Measurements from ENCODE around the gene MOV10L1. TPM values are rescaled to one million over a fixed set of nuclear protein-coding genes. Genes with fewer than 3 reads are reported as not detected.

Gene MOV10L1
- total RNA-seq, 1 experiment from 2014 or later: 0.26 TPM

DNA sequence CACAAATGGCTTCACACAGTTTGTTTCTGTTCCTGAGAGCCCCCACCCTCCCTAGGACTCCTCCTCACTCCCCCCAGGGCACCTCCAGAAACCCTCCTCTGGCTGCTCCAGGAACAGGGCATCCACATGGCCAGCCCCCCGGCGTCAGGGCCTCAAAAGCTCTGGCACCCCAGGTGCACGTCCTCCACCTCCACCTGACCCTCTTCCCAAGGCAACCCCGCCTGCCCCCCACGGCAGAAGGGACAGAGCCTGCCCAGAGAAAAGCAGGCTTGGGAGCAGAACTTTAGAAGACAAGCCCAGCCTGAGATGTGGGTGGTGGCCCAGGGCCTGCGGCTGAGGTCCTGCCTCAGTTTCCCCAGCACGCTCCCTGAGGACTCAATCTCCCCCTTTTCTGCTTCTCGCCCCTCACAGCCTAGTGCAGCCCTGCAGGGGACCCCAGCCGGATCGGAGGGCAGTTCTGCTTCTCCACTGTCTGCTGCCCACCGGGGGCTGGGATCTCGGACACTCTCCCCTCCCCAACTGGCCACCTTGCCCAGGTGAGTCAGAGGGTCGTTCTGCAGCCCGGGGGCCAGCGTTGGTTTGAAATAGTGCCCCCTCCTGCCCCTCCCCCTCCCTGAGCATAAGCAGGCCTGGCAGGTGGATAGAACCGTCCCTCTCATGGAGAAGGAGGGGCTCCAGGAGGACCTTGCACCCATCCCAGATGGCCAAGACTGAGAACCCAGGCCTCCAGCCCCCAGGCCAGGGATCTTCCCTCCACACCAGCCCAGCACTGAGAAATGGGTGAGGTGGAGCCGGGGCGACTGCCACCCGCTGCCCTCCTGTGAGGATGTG, 93.5 kb downstream of the MOV10L1 start:
- Histone ChIP-seq H3F3A (ENCODE audit: low read length, unreplicated experiment) (no peaks in the 10 kb centered on the region), H3K4me3 (ENCODE audit: low read length) (no peak overlapping the region), H4K20me1 (ENCODE audit: low read length) (no peaks in the 10 kb centered on the region), H3K4me1 (ENCODE audit: insufficient read depth, low read length) (peaks cover 11% of the 10 kb centered on the region), H3K27ac (ENCODE audit: low read length) (no peak overlapping the region), H3K9ac (ENCODE audit: low read length) (no peak overlapping the region), H2AFZ (ENCODE audit: low read length) (no peak overlapping the region), H3K4me2 (ENCODE audit: low read length) (no peak overlapping the region), H3K9me3 (ENCODE audit: low read length) (no peaks in the 10 kb centered on the region), H3K27me3 (ENCODE audit: low read length) (no peaks in the 10 kb centered on the region), H3K9me2 (replicated peaks; ENCODE audit: low read length) (no peaks in the 10 kb centered on the region), H3K36me3 (ENCODE audit: low read depth, low read length) (no peaks in the 10 kb centered on the region), H3K79me2 (ENCODE audit: low read length) (peaks cover 21% of the 10 kb centered on the region)
- no peak for ATAC-seq
- BruUV-seq (replicated peaks): no TSS peak
- no peak for TF ChIP-seq EZH2phosphoT487 (IDR thresholded peaks at IDR 0.05; ENCODE audit: borderline replicate concordance, low read length)
- TF ChIP-seq CTCF (conservative IDR thresholded peaks at IDR 0.05; ENCODE audit: low read depth, low read length): no peak
- no peak for TF ChIP-seq EZH2 (IDR thresholded peaks at IDR 0.05; ENCODE audit: low read length, unreplicated experiment)
- no peak for DNase-seq
- CTCF ChIA-PET: no interaction called here
- POLR2A ChIA-PET (ENCODE audit: unreplicated experiment): no interaction called here
- intact Hi-C loops (cut with micrococcal nuclease): no loop called here

GRCh38 chr22:50184004-50184901, 94.4 kb downstream of the MOV10L1 start:
- Histone ChIP-seq H3K36me3 (ENCODE audit: low read depth, low read length) (no peaks in the 10 kb centered on the region), H4K20me1 (ENCODE audit: low read length) (no peaks in the 10 kb centered on the region), H3K4me1 (ENCODE audit: insufficient read depth, low read length) (peaks cover 16% of the 10 kb centered on the region), H3K79me2 (ENCODE audit: low read length) (peaks cover 30% of the 10 kb centered on the region), H3K9me3 (ENCODE audit: low read length) (no peaks in the 10 kb centered on the region), H3K9ac (ENCODE audit: low read length) (no peak overlapping the region), H3F3A (ENCODE audit: low read length, unreplicated experiment) (no peaks in the 10 kb centered on the region), H3K4me3 (ENCODE audit: low read length) (no peak overlapping the region), H3K27ac (ENCODE audit: low read length) (no peak overlapping the region), H3K27me3 (ENCODE audit: low read length) (no peaks in the 10 kb centered on the region), H3K9me2 (replicated peaks; ENCODE audit: low read length) (no peaks in the 10 kb centered on the region), H2AFZ (ENCODE audit: low read length) (no peak overlapping the region), H3K4me2 (ENCODE audit: low read length) (no peak overlapping the region)
- ChIA-PET POLR2A (ENCODE audit: unreplicated experiment) (no interaction called here), CTCF (no interaction called here)
- BruUV-seq (replicated peaks): no TSS peak
- TF ChIP-seq EZH2 (IDR thresholded peaks at IDR 0.05; ENCODE audit: low read length, unreplicated experiment) (no peak), EZH2phosphoT487 (IDR thresholded peaks at IDR 0.05; ENCODE audit: borderline replicate concordance, low read length) (no peak)
- intact Hi-C loops (cut with micrococcal nuclease): no loop called here
- ATAC-seq: no peak
- DNase-seq: peak; percentile 13

DNA sequence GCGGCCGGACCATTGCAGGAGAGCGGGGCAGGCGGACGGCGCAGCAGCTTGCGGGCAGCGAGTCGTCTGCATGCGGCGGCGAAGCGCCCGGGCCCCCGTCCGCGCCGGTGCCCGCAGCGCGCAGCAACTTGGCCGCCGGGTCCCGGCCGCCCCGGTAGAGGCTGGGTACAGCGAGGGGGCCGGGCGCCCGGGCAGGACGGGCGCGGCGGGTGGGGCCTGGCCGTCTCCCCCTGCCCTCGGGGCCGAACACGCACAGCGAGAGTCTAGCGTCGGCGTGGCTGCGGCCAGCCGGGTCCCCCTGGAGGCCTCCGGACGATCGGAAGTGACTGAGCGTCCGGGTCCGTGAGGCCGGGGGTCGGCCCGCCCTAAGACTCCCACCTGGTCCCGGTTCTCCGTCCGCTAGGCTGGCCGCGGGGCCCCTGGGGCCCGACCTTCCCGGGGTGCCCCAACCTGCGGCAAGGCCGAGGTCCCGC, 95.1 kb downstream of the MOV10L1 start:
- CTCF ChIA-PET: no interaction called here
- TF ChIP-seq EZH2phosphoT487 (IDR thresholded peaks at IDR 0.05; ENCODE audit: borderline replicate concordance, low read length): no peak
- TF ChIP-seq CTCF (conservative IDR thresholded peaks at IDR 0.05; ENCODE audit: low read depth, low read length): no peak
- TF ChIP-seq EZH2 (IDR thresholded peaks at IDR 0.05; ENCODE audit: low read length, unreplicated experiment): no peak
- peaks cover 23% of the 10 kb centered on the region for H3K4me1 ChIP-seq (ENCODE audit: insufficient read depth, low read length)
- no peaks in the 10 kb centered on the region for H3K27me3 ChIP-seq (ENCODE audit: low read length)
- H3K4me2 ChIP-seq (ENCODE audit: low read length): peak overlapping the region; percentile 69
- 0 out of 2 replicates have a peak overlapping the region, but pooled peaks have one; percentile 57 for H2AFZ ChIP-seq (ENCODE audit: low read length)
- H3K36me3 ChIP-seq (ENCODE audit: low read depth, low read length): no peaks in the 10 kb centered on the region
- intact Hi-C loops (cut with micrococcal nuclease): no loop called here
- no peak overlapping the region for H3K27ac ChIP-seq (ENCODE audit: low read length)
- H3K4me3 ChIP-seq (ENCODE audit: low read length): no peak overlapping the region
- ATAC-seq: no peak
- no peaks in the 10 kb centered on the region for H3F3A ChIP-seq (ENCODE audit: low read length, unreplicated experiment)
- H3K9me2 ChIP-seq (replicated peaks; ENCODE audit: low read length): no peaks in the 10 kb centered on the region
- no TSS peak for BruUV-seq (replicated peaks)
- no peak for DNase-seq
- POLR2A ChIA-PET (ENCODE audit: unreplicated experiment): no interaction called here
- H3K79me2 ChIP-seq (ENCODE audit: low read length): peaks cover 34% of the 10 kb centered on the region
- H3K9me3 ChIP-seq (ENCODE audit: low read length): no peaks in the 10 kb centered on the region
- H3K9ac ChIP-seq (ENCODE audit: low read length): no peak overlapping the region
- no peaks in the 10 kb centered on the region for H4K20me1 ChIP-seq (ENCODE audit: low read length)
